H9 (cell line): ENCODE results near the gene MAPK4. TPM values are rescaled to one million over a fixed set of nuclear protein-coding genes. Genes with fewer than 3 reads are reported as not detected.
A peak's percentile ranks its signal among the peaks of the same experiment; 100 is the strongest.

Experiments used
- DNase-seq: peaks from one replicate; pipeline ENCODE4 v3.0.0-alpha.2; 2017
- H2AFZ ChIP-seq: one replicate; pipeline ENCODE4 v1.6.1; 2013; ENCODE audit warnings: mild to moderate bottlenecking, low read length, control low read depth, moderate library complexity
- H2AK5ac ChIP-seq: 2 replicates; pipeline ENCODE4 v1.6.1; 2013; ENCODE audit warnings: low read length, control low read depth, mixed read lengths; ENCODE audit not compliant: insufficient read length
- H2BK120ac ChIP-seq: one replicate; pipeline ENCODE4 v1.6.1; 2013; ENCODE audit warnings: low read depth, mild to moderate bottlenecking, low read length, control low read depth, inconsistent platforms; ENCODE audit not compliant: poor library complexity, severe bottlenecking
- H2BK12ac ChIP-seq: 2 replicates; pipeline ENCODE4 v1.6.1; 2013; ENCODE audit warnings: low read length, control low read depth, mixed read lengths, low read depth; ENCODE audit not compliant: insufficient read length
- H2BK15ac ChIP-seq: 2 replicates; pipeline ENCODE4 v1.6.1; 2013; ENCODE audit warnings: low read depth, low read length, control low read depth
- H2BK20ac ChIP-seq: one replicate; pipeline ENCODE4 v1.6.1; 2013; ENCODE audit warnings: low read depth, mild to moderate bottlenecking, low read length, control low read depth, inconsistent platforms; ENCODE audit not compliant: poor library complexity, severe bottlenecking
- H2BK5ac ChIP-seq: 2 replicates; pipeline ENCODE4 v1.6.1; 2013; ENCODE audit warnings: low read length, control low read depth, mixed read lengths; ENCODE audit not compliant: insufficient read length
- H3K14ac ChIP-seq: 2 replicates; pipeline ENCODE4 v1.6.1; 2013; ENCODE audit warnings: low read length, control low read depth; ENCODE audit not compliant: insufficient read depth
- H3K18ac ChIP-seq: 2 replicates; pipeline ENCODE4 v1.6.1; 2013; ENCODE audit warnings: low read depth, mild to moderate bottlenecking, mixed read lengths, low read length, control low read depth; ENCODE audit not compliant: insufficient read length
- H3K23ac ChIP-seq: 2 replicates; pipeline ENCODE4 v1.6.1; 2013; ENCODE audit warnings: low read length, control low read depth, mixed read lengths, low read depth; ENCODE audit not compliant: insufficient read length
- H3K23me2 ChIP-seq: 2 replicates; pipeline ENCODE4 v1.6.1; 2013; ENCODE audit warnings: low read depth, mild to moderate bottlenecking, mixed read lengths, low read length, control low read depth; ENCODE audit not compliant: insufficient read length, poor library complexity, severe bottlenecking
- H3K27ac ChIP-seq: 2 replicates; pipeline ENCODE4 v1.5.1; 2013; ENCODE audit warnings: low read length, control low read depth, mixed read lengths, low read depth; ENCODE audit not compliant: insufficient read length
- H3K27me3 ChIP-seq: 2 replicates; pipeline ENCODE4 v1.6.1; 2013; ENCODE audit warnings: low read length, control low read depth, inconsistent platforms; ENCODE audit not compliant: insufficient read depth
- H3K4ac ChIP-seq: 2 replicates; pipeline ENCODE4 v1.6.1; 2013; ENCODE audit warnings: low read depth, mild to moderate bottlenecking, control low read depth, inconsistent platforms, low read length, moderate library complexity
- H3K4me1 ChIP-seq: 2 replicates; pipeline ENCODE4 v1.6.1; 2013; ENCODE audit warnings: low read length, control low read depth, inconsistent platforms; ENCODE audit not compliant: insufficient read depth
- H3K4me2 ChIP-seq: 2 replicates; pipeline ENCODE4 v1.6.1; 2013; ENCODE audit warnings: low read length, control low read depth, mixed read lengths; ENCODE audit not compliant: insufficient read length, insufficient read depth
- H3K56ac ChIP-seq: 2 replicates; pipeline ENCODE4 v1.6.1; 2013; ENCODE audit warnings: low read depth, mild to moderate bottlenecking, mixed read lengths, low read length, control low read depth; ENCODE audit not compliant: insufficient read length
- H3K79me1 ChIP-seq: 2 replicates; pipeline ENCODE4 v1.6.1; 2013; ENCODE audit warnings: low read depth, mild to moderate bottlenecking, moderate library complexity, low read length, control low read depth, inconsistent platforms; ENCODE audit not compliant: insufficient read depth, poor library complexity, severe bottlenecking
- H3K79me2 ChIP-seq: 2 replicates; pipeline ENCODE4 v1.6.1; 2013; ENCODE audit warnings: low read length, control low read depth, inconsistent platforms; ENCODE audit not compliant: insufficient read depth
- H3K9ac ChIP-seq: 2 replicates; pipeline ENCODE4 v1.6.1; 2013; ENCODE audit warnings: low read length, control low read depth, mixed read lengths; ENCODE audit not compliant: insufficient read length; ENCODE audit errors: extremely low read depth
- H3K9me3 ChIP-seq: one replicate; pipeline ENCODE4 v1.6.1; 2013; ENCODE audit warnings: low read depth, low read length, inconsistent platforms; ENCODE audit not compliant: control insufficient read depth
- H3T11ph ChIP-seq: one replicate; pipeline ENCODE4 v1.6.1; 2013; ENCODE audit warnings: mild to moderate bottlenecking, low read length, control low read depth, inconsistent platforms
- H4K20me1 ChIP-seq: one replicate; pipeline ENCODE4 v1.6.1; 2013; ENCODE audit not compliant: control insufficient read depth, insufficient read length, insufficient read depth
- H4K5ac ChIP-seq: 2 replicates; pipeline ENCODE4 v1.6.1; 2013; ENCODE audit warnings: low read depth, mild to moderate bottlenecking, mixed read lengths, low read length, control low read depth; ENCODE audit not compliant: insufficient read length
- H4K8ac ChIP-seq: replicated peaks from 2 replicates; pipeline ENCODE4 v1.6.1; 2013; ENCODE audit warnings: low read length, control low read depth, mixed read lengths, low read depth; ENCODE audit not compliant: insufficient read length
- H4K91ac ChIP-seq: 2 replicates; pipeline ENCODE4 v1.6.1; 2013; ENCODE audit warnings: low read depth, mild to moderate bottlenecking, moderate library complexity, mixed read lengths, low read length, control low read depth; ENCODE audit not compliant: insufficient read length
- H3K27ac Mint-ChIP-seq, 3 experiments: 2 replicates in 2 of 3; 3 replicates in 1 of 3; pipeline ENCODE4 v1.8.0; 2020 to 2021; ENCODE audit warnings: mixed read lengths in 3 of 3, mild to moderate bottlenecking in 1 of 3, moderate library complexity in 1 of 3
- H3K27me3 Mint-ChIP-seq: 2 replicates; pipeline ENCODE4 v1.8.0; 2021; ENCODE audit warnings: low read depth, mild to moderate bottlenecking, moderate library complexity, mixed read lengths
- H3K36me3 Mint-ChIP-seq, 3 experiments: 2 replicates in 2 of 3; 3 replicates in 1 of 3; pipeline ENCODE4 v1.8.0; 2020 to 2021; ENCODE audit warnings: low read depth in 3 of 3, mixed read lengths in 3 of 3; ENCODE audit not compliant: insufficient read depth in 1 of 3
- H3K4me1 Mint-ChIP-seq, 2 experiments: 2 replicates each; pipeline ENCODE4 v1.8.0; 2020; ENCODE audit warnings: mixed read lengths in 2 of 2
- H3K4me3 Mint-ChIP-seq, 2 experiments: 2 replicates in 1 of 2; 3 replicates in 1 of 2; pipeline ENCODE4 v1.8.0; 2020 to 2021; ENCODE audit warnings: mild to moderate bottlenecking in 2 of 2, mixed read lengths in 2 of 2, moderate library complexity in 1 of 2
- H3K9me3 Mint-ChIP-seq, 2 experiments: 2 replicates in 1 of 2; 3 replicates in 1 of 2; pipeline ENCODE4 v1.8.0; 2020; ENCODE audit warnings: mild to moderate bottlenecking in 2 of 2, mixed read lengths in 2 of 2, moderate library complexity in 1 of 2
- WGBS: extraction: QIAGEN DNeasy Blood & Tissue Kit; methylation state at CpG from one replicate; pipeline ENCODE4 v1.1.7; 2013; ENCODE audit warnings: missing lambda C conversion rate, low lambda C conversion rate, mixed read lengths; ENCODE audit not compliant: insufficient read length; ENCODE audit errors: extremely low coverage; 5-methylcytosine and 5-hydroxymethylcytosine counted together
- total RNA-seq: library from RNA; stranded (reverse); gene quantifications from 2 replicates; pipeline ENCODE4 v1.2.1, GENCODE V29; 2021
- TF ChIP-seq, protein P1 (sequence below): fragments of 200-600 bp; sonication (generic); conservative IDR thresholded peaks from 3 replicates; pipeline ENCODE4 v1.8.0; 2021; ENCODE audit warnings: antibody characterized with exemption, mild to moderate bottlenecking

Gene MAPK4
- total RNA-seq, 1 experiment from 2014 or later: 1.6 TPM

GRCh38 chr18:50662177-50662576 is 102.3 kb downstream of the MAPK4 start:
- no peak overlapping the region for H3K4ac ChIP-seq
- Mint-ChIP-seq H3K9me3 (peaks cover 0 to 13% of the 10 kb centered on the region in 2 experiments; a peak in 3 of 5 replicates), H3K4me1 (peaks cover 33 to 36% of the 10 kb centered on the region in 2 experiments), H3K36me3 (peaks cover 0 to 10% (median 8%) of the 10 kb centered on the region in 3 experiments; a peak in 4 of 7 replicates), H3K27me3 (no peaks in the 10 kb centered on the region; the same call in 1 of the 2 replicates), H3K27ac (no peak overlapping the region), H3K4me3 (no peak overlapping the region)
- H3K79me1 ChIP-seq: no peaks in the 10 kb centered on the region
- H4K8ac ChIP-seq: no peak overlapping the region
- H3K9ac ChIP-seq: no peak overlapping the region
- no peak overlapping the region for H2AK5ac ChIP-seq
- H4K91ac ChIP-seq: no peak overlapping the region
- H3K27me3 ChIP-seq: no peaks in the 10 kb centered on the region
- no peak overlapping the region for H2BK15ac ChIP-seq
- no peak overlapping the region for H2BK20ac ChIP-seq
- no peak overlapping the region for H3K18ac ChIP-seq
- no peak overlapping the region for H3T11ph ChIP-seq
- H3K9me3 ChIP-seq: peaks cover 8% of the 10 kb centered on the region
- no peak overlapping the region for H3K14ac ChIP-seq
- no peaks in the 10 kb centered on the region for H3K23me2 ChIP-seq
- no peak overlapping the region for H3K56ac ChIP-seq
- no CpG with 5 or more reads among the region's 3 CpGs for WGBS
- no peak overlapping the region for H2BK12ac ChIP-seq
- no peak overlapping the region for H2BK5ac ChIP-seq
- H3K4me2 ChIP-seq: no peak overlapping the region
- no peak overlapping the region for H2BK120ac ChIP-seq
- TF ChIP-seq, protein P1, sequence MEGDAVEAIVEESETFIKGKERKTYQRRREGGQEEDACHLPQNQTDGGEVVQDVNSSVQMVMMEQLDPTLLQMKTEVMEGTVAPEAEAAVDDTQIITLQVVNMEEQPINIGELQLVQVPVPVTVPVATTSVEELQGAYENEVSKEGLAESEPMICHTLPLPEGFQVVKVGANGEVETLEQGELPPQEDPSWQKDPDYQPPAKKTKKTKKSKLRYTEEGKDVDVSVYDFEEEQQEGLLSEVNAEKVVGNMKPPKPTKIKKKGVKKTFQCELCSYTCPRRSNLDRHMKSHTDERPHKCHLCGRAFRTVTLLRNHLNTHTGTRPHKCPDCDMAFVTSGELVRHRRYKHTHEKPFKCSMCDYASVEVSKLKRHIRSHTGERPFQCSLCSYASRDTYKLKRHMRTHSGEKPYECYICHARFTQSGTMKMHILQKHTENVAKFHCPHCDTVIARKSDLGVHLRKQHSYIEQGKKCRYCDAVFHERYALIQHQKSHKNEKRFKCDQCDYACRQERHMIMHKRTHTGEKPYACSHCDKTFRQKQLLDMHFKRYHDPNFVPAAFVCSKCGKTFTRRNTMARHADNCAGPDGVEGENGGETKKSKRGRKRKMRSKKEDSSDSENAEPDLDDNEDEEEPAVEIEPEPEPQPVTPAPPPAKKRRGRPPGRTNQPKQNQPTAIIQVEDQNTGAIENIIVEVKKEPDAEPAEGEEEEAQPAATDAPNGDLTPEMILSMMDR: peak; percentile 82
- DNase-seq: no peak
- no peaks in the 10 kb centered on the region; the same call in 1 of the 2 replicates for H3K4me1 ChIP-seq
- H3K79me2 ChIP-seq: no peaks in the 10 kb centered on the region
- no peaks in the 10 kb centered on the region for H4K20me1 ChIP-seq
- no peak overlapping the region for H4K5ac ChIP-seq
- no peak overlapping the region for H3K27ac ChIP-seq
- no peak overlapping the region for H3K23ac ChIP-seq
- no peak overlapping the region for H2AFZ ChIP-seq
